ENCODE measurements around the gene FAM185A. TPM values are rescaled to one million over a fixed set of nuclear protein-coding genes. Genes with fewer than 3 reads are reported as not detected.
"Not testable (repeated sequence)": the region's sequence is repeated elsewhere in the genome, so short reads cannot be mapped to it uniquely, and the experiment has no call there.

FAM185A gene
- total RNA-seq (2013), result 6.9 TPM
- 1 to 10 TPM; 2.5 to 6.8 (median 4.8) TPM for polyA plus RNA-seq
- 3.2 and 8.0 TPM in 2 replicates for polyA minus RNA-seq
- 0.75 to 3.6 (median 1.8) reads per million in 11 experiments for total RNA-seq

DNA sequence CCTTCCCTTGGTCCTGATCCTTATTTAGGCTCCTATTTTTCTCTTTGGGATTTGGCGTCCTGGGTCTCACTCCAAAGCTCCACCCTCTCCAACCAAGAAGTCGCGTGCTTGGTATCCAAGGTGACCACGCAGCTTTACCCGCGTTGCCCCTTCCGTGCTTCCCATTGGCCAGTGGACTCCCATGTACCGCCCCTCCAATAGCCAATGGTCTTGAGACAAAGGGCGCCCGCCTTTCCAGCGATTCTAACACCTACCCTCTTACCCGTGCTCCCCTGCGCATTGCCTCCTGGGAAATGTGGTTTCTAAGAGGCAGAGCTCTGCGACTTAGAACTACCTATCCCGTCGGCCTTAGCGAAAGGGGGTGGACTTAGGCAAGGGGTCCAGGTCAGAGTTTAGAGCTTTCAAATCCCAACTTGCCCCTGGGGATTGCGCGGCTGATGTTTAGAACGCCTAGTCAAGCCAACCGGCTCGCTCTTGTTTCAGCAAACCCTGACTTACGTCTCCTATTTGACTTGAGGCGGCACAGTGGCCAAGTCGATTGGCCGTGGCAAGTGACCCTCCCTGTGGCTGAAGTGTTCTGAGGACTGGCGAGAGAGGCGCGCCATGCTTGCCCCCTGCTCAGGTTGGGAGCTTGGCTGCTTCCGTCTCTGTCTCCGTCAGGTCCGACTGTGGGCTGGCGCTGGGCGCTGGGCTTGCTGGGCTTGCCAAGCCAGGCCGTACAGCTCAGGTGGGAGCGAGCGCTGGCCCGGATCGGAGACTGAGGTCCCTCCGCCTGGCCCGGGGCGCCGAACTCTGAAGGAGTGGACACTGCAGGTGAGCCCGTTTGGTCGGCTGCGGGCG, at the start of gene FAM185A:
TSS of gene FAM185A (plus strand) at position 395 of the 840 bp plus-strand sequence. CDS start at position 604, 209 bp downstream.
- H3K9me3 ChIP-seq (replicated peaks in 1 of 2; ENCODE audit: control insufficient read depth in 1 of 2, insufficient read depth in 1 of 2, low read length in 2 of 2); intact Hi-C loops (cut with micrococcal nuclease); H3K9me3 Mint-ChIP-seq; H4K20me1 ChIP-seq (ENCODE audit: insufficient read depth, low read length); H3K27me3 Mint-ChIP-seq (ENCODE audit: low read depth in 3 of 3); H3K27me3 ChIP-seq (ENCODE audit: control insufficient read depth in 2 of 2, insufficient read depth in 2 of 2, low read length in 2 of 2); H3K36me3 Mint-ChIP-seq; H3K36me3 ChIP-seq (replicated peaks in 1 of 2; ENCODE audit: control insufficient read depth in 1 of 2, insufficient read depth in 2 of 2, low read length in 2 of 2); H3K79me2 ChIP-seq (ENCODE audit: insufficient read depth, low read length): not testable (repeated sequence)
- H3K4me1 ChIP-seq (ENCODE audit: control insufficient read depth in 1 of 2, insufficient read depth in 2 of 2, low read length in 2 of 2), result peaks cover 12 to 14% of the 10 kb centered on the region in 2 donors
- Mint-ChIP-seq H3K4me3 (peak within 1 kb of the TSS; percentile 94 to 97), H3K4me1 (peaks cover 14% of the 10 kb centered on the region), H3K27ac (peak within 1 kb of the TSS; percentile 80 to 91 (median 87))
- WGBS (ENCODE audit: insufficient coverage), result 2% methylated on average over 20 of the region's 47 CpGs
- peak within 1 kb of the TSS; percentile 54 to 85 (median 57) for H3K4me3 ChIP-seq (replicated peaks in 1 of 3; ENCODE audit: low read depth in 2 of 3, low read length in 3 of 3)
- peak within 1 kb of the TSS in 1 of 2 donors; percentile 65 for H3K27ac ChIP-seq (ENCODE audit: low read depth in 1 of 2, low read length in 2 of 2)
- peak within 1 kb of the TSS; percentile 90 for H2AFZ ChIP-seq (ENCODE audit: insufficient read depth, low read depth, low read length, poor library complexity, severe bottlenecking)
- H3K9ac ChIP-seq (ENCODE audit: insufficient read depth, low read length, poor library complexity, severe bottlenecking), result peak within 1 kb of the TSS; percentile 56
- H3K4me2 ChIP-seq (replicated peaks; ENCODE audit: extremely low read depth, low read length, poor library complexity, severe bottlenecking), result peak within 1 kb of the TSS; percentile 61
- peak; percentile 95 to 97 (median 95) for DNase-seq

GRCh38 chr7:102713011-102713690, 35.6 kb upstream of the FAM185A start:
- intact Hi-C loops (cut with micrococcal nuclease); H3K27me3 Mint-ChIP-seq (ENCODE audit: low read depth in 3 of 3); H3K36me3 Mint-ChIP-seq; H3K36me3 ChIP-seq (replicated peaks in 1 of 2; ENCODE audit: control insufficient read depth in 1 of 2, insufficient read depth in 2 of 2, low read length in 2 of 2); H3K9ac ChIP-seq (ENCODE audit: insufficient read depth, low read length, poor library complexity, severe bottlenecking); H4K20me1 ChIP-seq (ENCODE audit: insufficient read depth, low read length); H3K79me2 ChIP-seq (ENCODE audit: insufficient read depth, low read length); H3K9me3 ChIP-seq (replicated peaks in 1 of 2; ENCODE audit: control insufficient read depth in 1 of 2, insufficient read depth in 1 of 2, low read length in 2 of 2); H3K27me3 ChIP-seq (ENCODE audit: control insufficient read depth in 2 of 2, insufficient read depth in 2 of 2, low read length in 2 of 2); H2AFZ ChIP-seq (ENCODE audit: insufficient read depth, low read depth, low read length, poor library complexity, severe bottlenecking); H3K4me2 ChIP-seq (replicated peaks; ENCODE audit: extremely low read depth, low read length, poor library complexity, severe bottlenecking); H3K9me3 Mint-ChIP-seq: not testable (repeated sequence)
- 86% methylated on average over 1 of the region's 5 CpGs for WGBS (ENCODE audit: insufficient coverage)
- Mint-ChIP-seq H3K27ac (peak overlapping the region; percentile 79 to 94 (median 83)), H3K4me3 (peak overlapping the region; percentile 42 to 49), H3K4me1 (peaks cover 23% of the 10 kb centered on the region)
- Histone ChIP-seq H3K4me3 (replicated peaks in 1 of 3; ENCODE audit: low read depth in 2 of 3, low read length in 3 of 3) (peak overlapping the region in 1 of 3 experiments; percentile 12), H3K4me1 (ENCODE audit: control insufficient read depth in 1 of 2, insufficient read depth in 2 of 2, low read length in 2 of 2) (peaks cover 15 to 18% of the 10 kb centered on the region in 2 donors), H3K27ac (ENCODE audit: low read depth in 1 of 2, low read length in 2 of 2) (peak overlapping the region; percentile 9 to 46)
- peak; percentile 27 to 76 (median 39) for DNase-seq

DNA sequence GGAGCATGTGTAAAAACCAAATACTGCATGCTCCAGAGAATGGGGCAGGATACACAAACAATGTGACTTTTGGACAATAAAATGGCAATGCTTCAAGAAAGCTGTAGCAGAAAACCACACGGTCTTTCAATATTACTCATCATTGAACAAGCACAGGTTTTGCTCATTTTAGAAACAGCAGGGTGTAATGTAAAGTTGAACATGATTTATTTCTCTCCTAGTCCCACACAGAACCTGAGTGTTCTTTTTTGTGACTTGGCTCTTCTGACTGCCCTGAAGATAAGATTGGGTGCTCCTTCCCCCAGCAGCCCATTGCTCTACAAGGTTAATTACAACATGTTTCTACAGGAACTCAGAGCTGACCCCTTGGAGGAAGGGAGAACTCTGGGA, 35.1 kb upstream of the FAM185A start:
- H3K9me3 ChIP-seq (replicated peaks in 1 of 2; ENCODE audit: control insufficient read depth in 1 of 2, insufficient read depth in 1 of 2, low read length in 2 of 2); DNase-seq; H3K27me3 ChIP-seq (ENCODE audit: control insufficient read depth in 2 of 2, insufficient read depth in 2 of 2, low read length in 2 of 2); H3K79me2 ChIP-seq (ENCODE audit: insufficient read depth, low read length); H2AFZ ChIP-seq (ENCODE audit: insufficient read depth, low read depth, low read length, poor library complexity, severe bottlenecking); H3K4me2 ChIP-seq (replicated peaks; ENCODE audit: extremely low read depth, low read length, poor library complexity, severe bottlenecking); H3K36me3 ChIP-seq (replicated peaks in 1 of 2; ENCODE audit: control insufficient read depth in 1 of 2, insufficient read depth in 2 of 2, low read length in 2 of 2); intact Hi-C loops (cut with micrococcal nuclease); H3K27me3 Mint-ChIP-seq (ENCODE audit: low read depth in 3 of 3); H3K9me3 Mint-ChIP-seq; H3K9ac ChIP-seq (ENCODE audit: insufficient read depth, low read length, poor library complexity, severe bottlenecking); H3K36me3 Mint-ChIP-seq; H4K20me1 ChIP-seq (ENCODE audit: insufficient read depth, low read length): not testable (repeated sequence)
- WGBS (ENCODE audit: insufficient coverage), result no CpG with 5 or more reads among the region's 1 CpG
- Histone ChIP-seq H3K4me1 (ENCODE audit: control insufficient read depth in 1 of 2, insufficient read depth in 2 of 2, low read length in 2 of 2) (peaks cover 21 to 22% of the 10 kb centered on the region in 2 donors), H3K4me3 (replicated peaks in 1 of 3; ENCODE audit: low read depth in 2 of 3, low read length in 3 of 3) (peak overlapping the region in 1 of 3 experiments; percentile 12), H3K27ac (ENCODE audit: low read depth in 1 of 2, low read length in 2 of 2) (peak overlapping the region in 1 of 2 donors; percentile 46)
- peaks cover 28% of the 10 kb centered on the region for H3K4me1 Mint-ChIP-seq
- H3K27ac Mint-ChIP-seq, result peak overlapping the region; percentile 39 to 94 (median 83)
- peak overlapping the region in 1 of 2 donors; percentile 49 for H3K4me3 Mint-ChIP-seq

DNA sequence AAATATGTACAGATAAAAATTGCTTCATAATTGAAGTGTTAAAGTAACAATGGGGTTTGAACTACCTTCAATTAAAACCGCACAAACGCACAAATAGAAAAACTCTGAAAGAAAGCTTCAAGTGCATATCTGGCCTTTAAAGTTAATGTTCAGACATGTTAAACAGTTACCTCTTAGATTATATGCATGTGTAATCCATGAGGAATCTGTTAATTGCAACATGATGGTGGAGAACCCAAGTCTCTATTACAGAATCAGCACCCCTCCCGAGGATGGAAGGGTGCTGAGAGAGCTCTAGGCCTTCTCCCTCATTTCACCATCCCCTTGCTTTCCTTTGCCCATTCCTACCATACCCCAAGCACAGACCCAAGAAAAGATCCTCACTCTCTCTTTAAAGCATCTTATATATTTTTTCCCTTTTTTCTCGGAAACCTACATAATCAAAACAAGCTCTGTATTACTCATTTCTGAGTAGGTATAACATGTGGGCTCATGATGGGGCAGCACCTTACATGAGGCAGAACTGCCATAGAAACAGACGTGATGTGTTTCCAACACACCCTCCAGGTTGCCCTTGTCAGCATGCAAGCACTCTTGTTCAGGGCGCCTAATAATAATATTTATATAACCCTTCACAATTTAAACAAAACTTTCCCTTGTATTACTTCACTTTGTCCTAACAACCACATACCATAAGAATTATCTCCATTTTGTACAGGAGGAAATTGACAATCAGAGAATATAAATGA, 33.9 kb upstream of the FAM185A start:
- H2AFZ ChIP-seq (ENCODE audit: insufficient read depth, low read depth, low read length, poor library complexity, severe bottlenecking); H3K27me3 ChIP-seq (ENCODE audit: control insufficient read depth in 2 of 2, insufficient read depth in 2 of 2, low read length in 2 of 2); DNase-seq; H3K4me3 ChIP-seq (replicated peaks in 1 of 3; ENCODE audit: low read depth in 2 of 3, low read length in 3 of 3); intact Hi-C loops (cut with micrococcal nuclease); H3K27ac ChIP-seq (ENCODE audit: low read depth in 1 of 2, low read length in 2 of 2); H3K9me3 ChIP-seq (replicated peaks in 1 of 2; ENCODE audit: control insufficient read depth in 1 of 2, insufficient read depth in 1 of 2, low read length in 2 of 2); H3K27me3 Mint-ChIP-seq (ENCODE audit: low read depth in 3 of 3); H3K36me3 ChIP-seq (replicated peaks in 1 of 2; ENCODE audit: control insufficient read depth in 1 of 2, insufficient read depth in 2 of 2, low read length in 2 of 2); H3K36me3 Mint-ChIP-seq; H4K20me1 ChIP-seq (ENCODE audit: insufficient read depth, low read length); H3K4me2 ChIP-seq (replicated peaks; ENCODE audit: extremely low read depth, low read length, poor library complexity, severe bottlenecking); H3K9me3 Mint-ChIP-seq; H3K79me2 ChIP-seq (ENCODE audit: insufficient read depth, low read length); H3K9ac ChIP-seq (ENCODE audit: insufficient read depth, low read length, poor library complexity, severe bottlenecking); H3K4me3 Mint-ChIP-seq: not testable (repeated sequence)
- peaks cover 27% of the 10 kb centered on the region in 2 donors for H3K4me1 ChIP-seq (ENCODE audit: control insufficient read depth in 1 of 2, insufficient read depth in 2 of 2, low read length in 2 of 2)
- no CpG with 5 or more reads among the region's 6 CpGs for WGBS (ENCODE audit: insufficient coverage)
- Mint-ChIP-seq H3K4me1 (peaks cover 34% of the 10 kb centered on the region), H3K27ac (peak overlapping the region in 3 of 7 donors; percentile 56 to 88 (median 82))

Data from CD14-positive monocyte (primary cell).